ENCODE measurements around the gene GABBR2.

Gene GABBR2

DNA sequence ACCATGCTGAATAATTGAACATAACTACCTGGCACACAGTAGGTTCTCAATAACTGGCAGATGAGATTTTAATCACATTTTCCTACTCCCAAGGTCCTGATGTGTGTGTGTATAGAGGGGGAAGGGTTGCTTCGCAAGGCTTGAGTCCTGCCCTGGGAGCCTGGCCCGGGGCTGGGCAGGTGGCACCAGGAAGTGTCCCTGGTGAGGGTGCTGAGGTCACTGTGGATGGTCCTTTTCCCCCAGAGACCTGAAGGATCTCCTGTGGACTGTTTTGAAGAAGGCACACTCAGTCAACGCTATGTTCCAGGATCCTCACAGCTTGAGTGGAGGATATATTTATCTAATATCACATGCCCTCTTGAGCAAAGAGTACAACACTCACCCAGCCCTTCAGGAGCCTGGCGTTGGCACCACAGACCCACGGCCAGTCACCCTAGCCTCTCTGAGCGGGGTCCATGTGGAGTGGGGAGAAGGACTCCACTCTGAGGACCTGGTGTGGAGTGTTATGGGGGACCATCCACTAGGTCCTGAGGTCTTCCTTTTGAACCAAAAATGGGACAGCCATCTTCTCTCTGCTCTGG, 177.8 kb downstream of the GABBR2 start:
- TF ChIP-seq, protein P1, sequence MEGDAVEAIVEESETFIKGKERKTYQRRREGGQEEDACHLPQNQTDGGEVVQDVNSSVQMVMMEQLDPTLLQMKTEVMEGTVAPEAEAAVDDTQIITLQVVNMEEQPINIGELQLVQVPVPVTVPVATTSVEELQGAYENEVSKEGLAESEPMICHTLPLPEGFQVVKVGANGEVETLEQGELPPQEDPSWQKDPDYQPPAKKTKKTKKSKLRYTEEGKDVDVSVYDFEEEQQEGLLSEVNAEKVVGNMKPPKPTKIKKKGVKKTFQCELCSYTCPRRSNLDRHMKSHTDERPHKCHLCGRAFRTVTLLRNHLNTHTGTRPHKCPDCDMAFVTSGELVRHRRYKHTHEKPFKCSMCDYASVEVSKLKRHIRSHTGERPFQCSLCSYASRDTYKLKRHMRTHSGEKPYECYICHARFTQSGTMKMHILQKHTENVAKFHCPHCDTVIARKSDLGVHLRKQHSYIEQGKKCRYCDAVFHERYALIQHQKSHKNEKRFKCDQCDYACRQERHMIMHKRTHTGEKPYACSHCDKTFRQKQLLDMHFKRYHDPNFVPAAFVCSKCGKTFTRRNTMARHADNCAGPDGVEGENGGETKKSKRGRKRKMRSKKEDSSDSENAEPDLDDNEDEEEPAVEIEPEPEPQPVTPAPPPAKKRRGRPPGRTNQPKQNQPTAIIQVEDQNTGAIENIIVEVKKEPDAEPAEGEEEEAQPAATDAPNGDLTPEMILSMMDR (IDR thresholded peaks at IDR 0.05; ENCODE audit: borderline replicate concordance, insufficient read depth, low read depth, low read length), result no peak
- H3K4me3 ChIP-seq (ENCODE audit: low read depth, low read length), result no peak overlapping the region

- H3K4me3 ChIP-seq (ENCODE audit: low read depth, low read length), result no peak overlapping the region
- TF ChIP-seq, protein P1 (IDR thresholded peaks at IDR 0.05; ENCODE audit: borderline replicate concordance, insufficient read depth, low read depth, low read length), result no peak
These were observed 178.5 kb downstream of the GABBR2 start for GRCh38 chr9:98530275-98530674.

- H3K4me3 ChIP-seq (ENCODE audit: low read depth, low read length), result no peak overlapping the region
- TF ChIP-seq, protein P1 (IDR thresholded peaks at IDR 0.05; ENCODE audit: borderline replicate concordance, insufficient read depth, low read depth, low read length), result no peak
These were observed 178.9 kb downstream of the GABBR2 start for GRCh38 chr9:98529841-98530240.

DNA sequence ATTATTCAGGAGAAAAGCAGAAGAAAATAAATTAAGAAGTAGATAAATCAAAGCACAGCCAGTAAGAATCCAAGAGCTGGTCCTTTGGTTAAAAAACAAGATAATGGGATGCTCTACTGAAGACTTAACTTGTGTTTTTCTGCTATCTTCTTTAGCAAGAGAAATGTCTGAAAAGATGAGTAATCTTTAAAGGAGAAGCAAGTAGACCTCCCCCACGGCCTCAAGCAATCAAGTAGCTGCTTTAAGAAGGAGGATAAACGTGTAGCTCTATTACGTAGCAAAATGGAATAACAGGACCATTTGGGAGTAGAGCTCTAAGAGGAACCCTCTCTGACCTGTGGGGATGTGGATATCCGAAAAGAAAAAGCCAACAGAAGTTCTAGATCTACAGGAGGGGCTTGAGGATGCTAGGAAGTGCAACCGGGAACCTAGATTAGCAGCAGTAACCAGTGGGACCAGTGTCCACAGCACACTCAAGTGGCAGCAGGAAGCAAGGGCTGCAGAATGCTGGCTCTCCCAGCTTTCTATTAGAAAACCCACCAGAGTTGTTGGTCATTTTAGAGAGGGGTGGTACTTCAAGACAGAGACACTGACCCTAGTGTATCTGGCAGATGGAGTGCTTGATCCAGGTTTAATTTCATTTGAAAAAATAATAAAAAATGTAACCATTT, 185.4 kb downstream of the GABBR2 start:
- TF ChIP-seq, protein P1 (IDR thresholded peaks at IDR 0.05; ENCODE audit: borderline replicate concordance, insufficient read depth, low read depth, low read length), result 0 out of 2 replicates have a peak, but pooled peaks have one; percentile 13
- no peak overlapping the region for H3K4me3 ChIP-seq (ENCODE audit: low read depth, low read length)

DNA sequence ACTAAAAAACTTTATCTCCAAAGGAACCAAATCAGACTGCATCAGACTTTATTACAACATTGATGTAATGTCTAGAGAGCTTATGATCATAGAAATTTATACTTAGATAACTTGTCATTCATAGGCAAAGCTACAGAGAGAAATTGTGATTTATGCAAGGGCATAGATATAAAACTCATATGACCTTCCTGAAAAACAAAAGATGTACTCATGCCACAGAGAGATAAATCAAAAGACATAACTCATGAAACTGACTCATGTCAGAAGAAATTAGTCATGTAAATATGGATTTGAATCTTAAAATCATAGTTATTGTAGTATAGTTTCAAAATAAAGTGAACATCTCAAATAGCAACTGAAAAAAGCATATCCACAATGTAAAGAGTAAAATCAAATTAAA, 186.2 kb downstream of the GABBR2 start:
- no peak overlapping the region for H3K4me3 ChIP-seq (ENCODE audit: low read depth, low read length)
- TF ChIP-seq, protein P1 (IDR thresholded peaks at IDR 0.05; ENCODE audit: borderline replicate concordance, insufficient read depth, low read depth, low read length), result no peak

GRCh38 chr9:98521141-98521540, 187.6 kb downstream of the GABBR2 start:
- TF ChIP-seq, protein P1 (IDR thresholded peaks at IDR 0.05; ENCODE audit: borderline replicate concordance, insufficient read depth, low read depth, low read length), result no peak
- H3K4me3 ChIP-seq (ENCODE audit: low read depth, low read length), result no peak overlapping the region

Measured in GM12875 (cell line).